Small intestine (tissue), 7 donors: ENCODE measurements around the gene CEBPB. TPM values are rescaled to one million over a fixed set of nuclear protein-coding genes. Genes with fewer than 3 reads are reported as not detected.
"Not testable (repeated sequence)": the region's sequence is repeated elsewhere in the genome, so short reads cannot be mapped to it uniquely, and the experiment has no call there.

Experiments used
- DNase-seq, 2 donors: peaks; one replicate each; pipeline versions ENCODE4 v3.0.0 to v3.0.0-alpha.2; 2013
- FAIRE-seq: peaks from 2 replicates; lab custom pipeline; 2012; peaks lifted over from hg19 to GRCh38; lab: Jason Lieb, UNC
- H3K27ac ChIP-seq, 3 donors: one replicate each; pipeline ENCODE4 v1.5.1; 2013; ENCODE audit warnings: low read length in 2 of 3, mild to moderate bottlenecking in 2 of 3, control low read depth in 1 of 3, inconsistent platforms in 1 of 3, low read depth in 1 of 3, moderate library complexity in 1 of 3
- H3K27me3 ChIP-seq, 3 donors: one replicate each; pipeline ENCODE4 v1.6.1; 2013; ENCODE audit warnings: low read length in 3 of 3, inconsistent platforms in 1 of 3; ENCODE audit not compliant: control insufficient read depth in 3 of 3, insufficient read depth in 3 of 3
- H3K36me3 ChIP-seq, 3 donors: one replicate each; pipeline ENCODE4 v1.6.1; 2013; ENCODE audit warnings: low read length in 3 of 3, inconsistent platforms in 1 of 3, low read depth in 1 of 3, mild to moderate bottlenecking in 1 of 3, moderate library complexity in 1 of 3; ENCODE audit not compliant: control insufficient read depth in 3 of 3, insufficient read depth in 2 of 3
- H3K4me1 ChIP-seq, 3 donors: one replicate each; pipeline ENCODE4 v1.6.1; 2013; ENCODE audit warnings: low read length in 2 of 3, inconsistent platforms in 1 of 3, low read depth in 1 of 3, mild to moderate bottlenecking in 1 of 3, moderate library complexity in 1 of 3; ENCODE audit not compliant: control insufficient read depth in 3 of 3, insufficient read depth in 2 of 3
- H3K4me3 ChIP-seq, 3 donors: one replicate each; pipeline ENCODE4 v1.5.1; 2013; ENCODE audit warnings: low read length in 3 of 3, control low read depth in 1 of 3, inconsistent platforms in 1 of 3, low read depth in 1 of 3, mild to moderate bottlenecking in 1 of 3, moderate library complexity in 1 of 3
- H3K9me3 ChIP-seq, 2 donors: one replicate each; pipeline ENCODE4 v1.6.1; 2013; ENCODE audit warnings: low read depth in 1 of 2, low read length in 1 of 2; ENCODE audit not compliant: control insufficient read depth in 2 of 2, insufficient read depth in 1 of 2
- WGBS, 3 donors: extraction: QIAGEN DNeasy Blood & Tissue Kit; methylation state at CpG; one replicate each; pipeline ENCODE4 v1.1.7; 2013; 5-methylcytosine and 5-hydroxymethylcytosine counted together
- polyA plus RNA-seq, 4 donors: library from polyadenylated mRNA; stranded (reverse) in 3 of 4; unstranded in 1 of 4; fragments of 200-250 nt in 3 of 4; fragments of 120-200 nt in 1 of 4; gene quantifications; one replicate each; pipeline versions ENCODE4 v1.2.1 to v1.2.3, GENCODE V29; 2013
- donor health status: healthy with polysubstance abuse.
- donor health status: control.
- donor health status: control.
- donor health status: Bipolar disorder and iron deficiency.
- donor health status: healthy.

Gene CEBPB
- polyA plus RNA-seq, 4 donors, result 7.6 to 26.0 (median 20.4) TPM

DNA sequence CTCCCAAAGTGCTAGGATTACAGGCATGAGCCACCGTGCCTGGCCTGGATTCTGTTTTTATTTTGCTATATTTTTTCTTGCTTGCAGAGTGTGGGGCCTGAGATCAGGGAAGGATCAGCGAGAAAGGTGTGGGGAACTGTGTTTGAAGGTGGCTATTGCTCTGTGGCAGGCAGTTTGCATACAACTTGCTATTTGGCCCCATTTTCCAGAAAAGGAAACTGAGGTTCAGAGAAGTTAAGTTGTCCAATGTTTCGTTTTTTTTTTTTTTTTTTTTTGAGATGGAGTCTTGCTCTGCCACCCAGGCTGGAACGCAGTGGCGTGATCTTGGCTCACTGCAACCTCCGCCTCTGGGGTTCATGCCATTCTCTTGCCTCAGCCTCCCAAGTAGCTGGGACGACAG is 29.1 kb upstream of the CEBPB start:
- DNase-seq, FAIRE-seq, H3K27me3 ChIP-seq, H3K9me3 ChIP-seq, H3K4me3 ChIP-seq, H3K27ac ChIP-seq, H3K36me3 ChIP-seq: not testable (repeated sequence)
- peaks cover 0 to 20% (median 0%) of the 10 kb centered on the region in 3 donors for H3K4me1 ChIP-seq
- WGBS, 3 donors, result 72 to 86% (median 80%) methylated on average over 7 of the region's 7 CpGs

DNA sequence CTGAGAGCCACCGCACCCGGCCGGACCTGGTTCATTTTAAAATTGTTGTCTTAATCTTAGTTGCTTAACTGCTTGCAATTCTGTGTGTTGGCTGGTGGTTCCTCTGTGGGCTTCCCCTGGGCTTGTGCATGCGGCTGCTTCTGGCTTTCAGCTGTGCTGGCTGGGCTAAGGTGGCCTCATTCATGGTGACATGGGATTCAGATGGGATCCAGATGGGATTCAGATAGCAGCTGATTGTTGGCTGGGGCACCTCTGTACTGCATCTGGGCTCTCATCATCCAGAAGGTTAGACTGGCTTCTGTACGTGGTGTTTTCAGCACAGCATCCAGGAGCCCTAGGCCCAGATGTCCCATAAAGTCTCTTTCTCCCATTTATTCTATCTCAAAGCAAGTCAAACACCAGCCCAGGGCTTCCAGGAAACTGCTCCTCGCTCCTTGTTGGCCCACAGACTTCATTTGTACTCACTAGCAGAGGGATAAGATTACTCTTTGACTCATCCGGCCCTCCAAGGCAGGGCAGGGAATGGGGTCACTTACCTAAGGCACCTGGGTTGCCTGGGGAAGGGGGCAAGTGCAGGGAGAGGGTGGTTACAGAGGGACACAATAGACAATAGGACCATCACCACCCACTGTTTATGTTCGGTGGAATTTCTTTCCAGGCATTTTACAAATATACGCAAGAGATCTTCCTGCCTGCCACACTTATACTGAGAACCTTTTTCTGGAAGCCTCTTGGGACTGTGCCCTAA is 26.9 kb upstream of the CEBPB start:
- H3K9me3 ChIP-seq, result no peaks in the 10 kb centered on the region
- DNase-seq (peak in 1 of 2 donors; percentile 32), FAIRE-seq (no peak)
- H3K27me3 ChIP-seq, result no peaks in the 10 kb centered on the region
- no peaks in the 10 kb centered on the region for H3K36me3 ChIP-seq
- H3K4me3 ChIP-seq, result no peak overlapping the region
- 69 to 74% (median 73%) methylated on average over 9 of the region's 9 CpGs for WGBS, 3 donors
- peak overlapping the region in 1 of 3 donors; percentile 27 for H3K27ac ChIP-seq
- H3K4me1 ChIP-seq, result peaks cover 0 to 25% (median 0%) of the 10 kb centered on the region in 3 donors

DNA sequence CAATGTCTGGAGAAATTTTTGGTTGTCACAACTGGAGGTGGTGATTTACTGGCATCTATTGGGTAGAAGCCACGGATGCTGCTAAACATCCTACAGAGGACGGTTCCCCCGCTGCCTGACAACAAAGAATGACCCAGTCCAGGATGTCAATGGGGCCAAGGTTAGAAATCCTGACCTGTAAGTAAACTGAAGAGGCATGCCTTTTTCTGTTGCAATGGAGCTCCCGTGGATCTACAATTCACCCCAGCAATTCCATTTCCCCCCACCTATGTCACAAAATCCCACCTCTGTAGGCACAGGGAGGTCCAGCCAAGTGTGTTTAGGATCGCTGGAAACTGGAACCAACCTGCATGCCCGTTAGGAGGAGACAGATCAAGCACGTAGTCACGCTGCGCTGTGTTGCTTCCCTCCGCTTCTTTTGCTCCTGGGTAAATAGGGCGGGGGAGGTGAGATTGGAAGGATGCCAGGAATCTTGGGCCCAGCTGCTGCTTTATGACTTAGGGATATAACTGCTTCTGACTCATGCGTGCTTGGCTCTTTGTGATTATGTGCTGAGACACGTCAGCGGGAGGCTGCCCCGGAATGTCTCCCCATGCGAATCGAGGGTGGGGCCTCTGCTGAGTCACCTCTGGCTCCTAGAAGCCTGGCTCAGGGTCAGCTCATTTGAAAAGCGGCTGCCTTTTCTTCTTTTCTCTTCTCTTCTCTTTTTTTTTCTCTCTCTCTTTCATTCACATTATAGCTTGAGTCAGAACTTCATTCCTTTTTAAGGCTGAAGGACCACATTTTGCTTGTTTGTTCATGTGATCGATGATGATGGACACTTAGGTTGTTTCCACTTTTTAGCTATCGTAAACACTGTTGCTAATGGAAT is 24.7 kb upstream of the CEBPB start:
- FAIRE-seq (peak; percentile 19), DNase-seq (peak; percentile 99 to 100)
- peaks cover 0 to 25% (median 0%) of the 10 kb centered on the region in 3 donors for H3K4me1 ChIP-seq
- peak overlapping the region; percentile 65 to 83 (median 72) for H3K27ac ChIP-seq
- peaks cover 0 to 11% of the 10 kb centered on the region in 2 donors for H3K9me3 ChIP-seq
- no peaks in the 10 kb centered on the region for H3K27me3 ChIP-seq
- WGBS, 3 donors, result 4 to 9% (median 9%) methylated on average over 20 of the region's 20 CpGs
- peak overlapping the region in 1 of 3 donors; percentile 30 for H3K4me3 ChIP-seq
- H3K36me3 ChIP-seq, result no peaks in the 10 kb centered on the region

DNA sequence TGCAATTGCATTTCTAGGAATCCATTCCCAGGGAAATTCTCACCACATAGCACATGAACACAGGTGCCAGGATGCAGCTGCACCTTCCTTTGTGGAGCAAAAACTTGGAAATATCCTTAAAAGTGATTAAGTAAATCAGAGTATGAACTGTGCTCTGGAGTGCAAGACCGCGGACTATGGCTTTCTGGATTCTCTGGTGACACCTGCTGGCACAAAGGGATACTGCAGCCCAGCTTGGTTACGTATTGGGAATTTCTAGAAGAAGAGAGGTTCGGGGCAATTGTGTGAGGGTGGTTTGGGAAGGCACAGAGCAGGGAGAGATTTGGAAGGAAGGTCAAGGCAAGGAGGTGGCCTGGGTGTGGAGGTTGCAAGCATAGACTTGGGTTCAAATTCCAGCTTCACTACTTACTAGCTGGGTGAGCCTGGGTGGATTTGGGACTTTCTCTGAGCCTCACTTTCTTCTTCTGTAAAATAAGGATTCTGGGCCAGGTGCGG is 21.3 kb upstream of the CEBPB start:
- Histone ChIP-seq H3K9me3 (peaks cover 0 to 11% of the 10 kb centered on the region in 2 donors), H3K27me3 (no peaks in the 10 kb centered on the region), H3K4me3 (no peak overlapping the region), H3K36me3 (no peaks in the 10 kb centered on the region), H3K4me1 (peaks cover 0 to 21% (median 0%) of the 10 kb centered on the region in 3 donors), H3K27ac (no peak overlapping the region)
- WGBS, 3 donors, result 18 to 23% (median 22%) methylated on average over 5 of the region's 5 CpGs
- no peak for FAIRE-seq
- peak; percentile 84 to 85 for DNase-seq

DNA sequence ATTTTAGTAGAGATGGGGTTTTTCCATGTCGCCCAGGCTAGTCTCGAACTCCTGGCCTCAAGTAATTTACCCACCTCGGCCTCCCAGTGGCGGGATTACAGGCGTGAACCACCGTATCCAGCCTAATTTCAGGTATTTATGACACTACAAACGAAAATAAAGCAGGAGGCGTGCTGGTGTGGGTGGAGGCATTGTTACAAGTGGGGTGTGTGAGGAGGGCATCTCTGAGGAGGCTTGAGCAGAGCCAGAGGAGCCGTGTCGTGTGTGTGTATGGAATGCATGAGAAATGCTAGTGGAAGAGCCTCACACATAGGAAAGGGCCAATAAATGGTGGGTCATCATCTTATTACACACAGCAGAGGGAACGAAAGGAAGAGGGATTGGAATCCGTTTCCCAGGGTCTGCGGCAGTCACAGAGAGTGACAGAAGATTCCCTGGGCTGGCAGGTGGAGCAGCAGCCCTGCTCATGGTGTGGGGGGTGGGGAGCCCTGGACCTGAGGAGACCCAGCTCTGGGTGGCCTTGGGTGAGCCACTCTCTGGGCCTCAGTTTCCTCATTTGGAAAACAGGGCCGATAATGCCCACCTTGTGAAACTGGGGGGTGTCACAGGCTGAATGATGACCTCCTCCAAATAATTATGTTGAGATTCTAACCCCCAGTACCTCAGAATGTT is 19.9 kb upstream of the CEBPB start:
- H3K36me3 ChIP-seq, result no peaks in the 10 kb centered on the region
- no peaks in the 10 kb centered on the region for H3K27me3 ChIP-seq
- H3K27ac ChIP-seq, result no peak overlapping the region
- 83 to 88% (median 85%) methylated on average over 14 of the region's 14 CpGs for WGBS, 3 donors
- peaks cover 0 to 17% (median 0%) of the 10 kb centered on the region in 3 donors for H3K4me1 ChIP-seq
- DNase-seq (no peak), FAIRE-seq (no peak)
- H3K4me3 ChIP-seq, result no peak overlapping the region
- peaks cover 0 to 11% of the 10 kb centered on the region in 2 donors for H3K9me3 ChIP-seq

DNA sequence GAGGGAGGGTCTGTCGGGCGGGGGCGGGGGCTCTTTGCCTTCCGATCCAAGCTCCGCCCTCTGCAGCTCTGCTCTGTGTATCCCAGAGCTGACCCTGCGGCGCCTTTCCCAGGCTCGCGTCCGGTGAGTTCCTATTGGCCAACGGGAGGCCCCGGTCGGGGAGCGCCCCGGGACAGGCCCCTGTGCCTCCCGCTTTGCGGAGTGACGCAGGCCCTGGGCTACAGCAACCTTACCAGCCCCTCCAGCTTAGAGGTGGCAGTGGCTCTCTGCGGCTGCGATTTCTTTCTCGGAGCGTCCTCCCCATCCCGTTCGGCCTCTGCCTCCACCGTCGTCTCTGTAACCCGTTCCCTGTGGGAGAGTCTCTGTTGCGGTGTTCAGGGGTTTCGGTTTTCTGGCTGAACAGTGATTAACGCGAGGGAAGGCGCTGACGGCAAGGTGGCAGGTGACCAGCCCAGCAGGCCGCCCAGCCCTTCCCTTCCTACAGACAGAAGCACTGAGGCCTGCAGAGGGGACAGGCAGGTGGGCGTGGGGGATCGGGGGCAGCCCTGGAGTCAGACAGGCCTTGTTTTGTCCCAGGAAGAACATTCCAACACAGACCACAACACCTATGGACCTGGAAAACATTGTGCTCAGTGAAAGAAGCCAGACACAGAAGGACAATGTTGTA is 18.1 kb upstream of the CEBPB start:
- no peak for FAIRE-seq
- peaks cover 0 to 7% (median 0%) of the 10 kb centered on the region in 3 donors for H3K4me1 ChIP-seq
- peak overlapping the region in 2 of 3 donors; percentile 46 to 81 for H3K27ac ChIP-seq
- H3K27me3 ChIP-seq, result no peaks in the 10 kb centered on the region
- H3K9me3 ChIP-seq, result peaks cover 0 to 11% of the 10 kb centered on the region in 2 donors
- peak overlapping the region; percentile 35 to 57 (median 36) for H3K4me3 ChIP-seq
- H3K36me3 ChIP-seq, result no peaks in the 10 kb centered on the region
- WGBS, 3 donors, result 5 to 9% (median 7%) methylated on average over 36 of the region's 36 CpGs
- peak; percentile 78 to 87 for DNase-seq

DNA sequence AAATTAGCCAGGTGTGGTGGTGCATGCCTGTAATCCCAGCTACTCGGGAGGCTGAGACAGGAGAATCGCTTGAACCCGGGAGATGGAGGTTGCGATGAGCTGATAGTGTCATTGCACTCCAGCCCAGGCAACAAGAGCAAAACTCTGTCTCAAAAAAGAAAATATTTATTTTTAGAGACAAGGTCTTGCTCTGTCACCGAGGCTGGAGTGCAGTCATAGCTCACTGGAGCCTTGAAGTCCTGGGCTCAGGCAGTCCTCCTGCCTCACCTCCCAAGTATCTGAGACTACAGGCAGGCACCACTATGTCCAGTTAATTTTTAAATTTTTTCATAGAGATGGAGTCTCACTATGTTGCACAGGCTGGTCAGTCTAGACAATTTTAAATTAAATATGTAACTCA is 16.2 kb upstream of the CEBPB start:
- Histone ChIP-seq H3K27me3 (no peaks in the 10 kb centered on the region), H3K27ac (no peak overlapping the region), H3K4me1 (peaks cover 0 to 7% (median 0%) of the 10 kb centered on the region in 3 donors), H3K4me3 (no peak overlapping the region), H3K36me3 (no peaks in the 10 kb centered on the region), H3K9me3 (peaks cover 0 to 9% of the 10 kb centered on the region in 2 donors)
- WGBS, 3 donors, result 85 to 92% (median 86%) methylated on average over 4 to 5 of the region's 5 CpGs
- FAIRE-seq (no peak), DNase-seq (no peak)
